CD4-positive, alpha-beta T cell (primary cell): ENCODE data around the gene EDRF1. TPM values are rescaled to one million over a fixed set of nuclear protein-coding genes. Genes with fewer than 3 reads are reported as not detected.

Source experiments
- ATAC-seq: fragments of 200-7000 bp; cut with Tn5 transposase; one replicate; pipeline ENCODE4 v1.10.0; 2022; ENCODE audit warnings: mild to moderate bottlenecking; ENCODE audit not compliant: poor library complexity
- CTCF ChIA-PET: fragments of 350-600 bp; sonication (Branson Sonifier 250); formaldehyde crosslinking; loops from one replicate; lab custom pipeline; 2021; ENCODE audit warnings: antibody characterized with exemption, inconsistent platforms; lab: Charles Lee
- POLR2A ChIA-PET: fragments of 350-600 bp; sonication (Branson Sonifier 250); formaldehyde crosslinking; loops from one replicate; lab custom pipeline; 2021; ENCODE audit warnings: antibody characterized with exemption, inconsistent platforms; lab: Charles Lee
- DNase-seq, 14 experiments: peaks; one replicate each; pipeline ENCODE4 v3.0.0-alpha.2; 2013 to 2020; ENCODE audit warnings: mixed read lengths in 2 of 14
- H3K27ac ChIP-seq, 2 donors: one replicate each; pipeline versions ENCODE4 v1.5.1 to v1.7.0; 2013; ENCODE audit warnings: low read length in 2 of 2, low read depth in 1 of 2, mild to moderate bottlenecking in 1 of 2
- H3K27me3 ChIP-seq, 2 experiments: 1 replicate in 1 of 2; 2 replicates in 1 of 2; pipeline versions ENCODE4 v1.6.1 to v1.7.0; 2013; ENCODE audit warnings: low read length in 2 of 2, control low read depth in 1 of 2, mild to moderate bottlenecking in 1 of 2, moderate library complexity in 1 of 2; ENCODE audit not compliant: insufficient read depth in 2 of 2, control insufficient read depth in 1 of 2
- H3K36me3 ChIP-seq: one replicate; pipeline ENCODE4 v1.6.1; 2013; ENCODE audit warnings: low read length, control low read depth; ENCODE audit not compliant: insufficient read depth
- H3K4me1 ChIP-seq: one replicate; pipeline ENCODE4 v1.6.1; 2013; ENCODE audit warnings: low read length, control low read depth; ENCODE audit not compliant: insufficient read depth
- H3K4me3 ChIP-seq: one replicate; pipeline ENCODE4 v1.5.1; 2013; ENCODE audit warnings: mild to moderate bottlenecking, low read length, moderate library complexity
- H3K9me3 ChIP-seq, 2 experiments: 1 replicate in 1 of 2; 2 replicates in 1 of 2; pipeline versions ENCODE4 v1.6.1 to v1.7.0; 2013; ENCODE audit warnings: low read length in 2 of 2, mild to moderate bottlenecking in 2 of 2, control low read depth in 1 of 2, moderate library complexity in 1 of 2; ENCODE audit not compliant: control insufficient read depth in 1 of 2, insufficient read depth in 1 of 2
- H3K27ac Mint-ChIP-seq: one replicate; pipeline ENCODE4 v1.8.0; 2020; ENCODE audit warnings: mixed read lengths
- H3K27me3 Mint-ChIP-seq: one replicate; pipeline ENCODE4 v1.8.0; 2021; ENCODE audit warnings: mixed read lengths
- H3K36me3 Mint-ChIP-seq: one replicate; pipeline ENCODE4 v1.8.0; 2021; ENCODE audit warnings: low read depth, mixed read lengths
- H3K4me1 Mint-ChIP-seq: one replicate; pipeline ENCODE4 v1.8.0; 2021; ENCODE audit warnings: low read depth, mixed read lengths
- H3K4me3 Mint-ChIP-seq: one replicate; pipeline ENCODE4 v1.8.0; 2020; ENCODE audit warnings: mild to moderate bottlenecking, mixed read lengths
- H3K9me3 Mint-ChIP-seq: one replicate; pipeline ENCODE4 v1.8.0; 2020; ENCODE audit warnings: mixed read lengths
- intact Hi-C, 2 experiments: fragments of 100-400 bp; cut with DNase I in 1 of 2; cut with micrococcal nuclease in 1 of 2; formaldehyde crosslinking; loops; one replicate each; pipeline versions ENCODE4 v1.15.1 to v1.9.0; 2023 to 2025; cut with DNase I, micrococcal nuclease
- total RNA-seq, 174 experiments: library from RNA in 2 of 174; stranded (reverse) in 2 of 174; gene quantifications; one replicate each; pipeline ENCODE4 v1.2.3 and lab custom pipeline; 2021 to 2026
- TF ChIP-seq, protein P1 (sequence below): fragments of 200-600 bp; IDR thresholded peaks from one replicate; pipeline ENCODE4 v1.8.0; 2022; ENCODE audit warnings: antibody characterized with exemption, mild to moderate bottlenecking

Gene EDRF1
- total RNA-seq, 2 experiments from 2014 or later, result 39.0 to 39.8 TPM

- DNase-seq, result peak in 1 of 14 experiments; percentile 5
- no peaks in the 10 kb centered on the region for H3K9me3 ChIP-seq
- intact Hi-C loops, result no loop called here
- H3K4me1 ChIP-seq, result no peaks in the 10 kb centered on the region
- peaks cover 0 to 10% of the 10 kb centered on the region in 2 experiments for H3K27me3 ChIP-seq
- H3K36me3 ChIP-seq, result no peaks in the 10 kb centered on the region
- Mint-ChIP-seq H3K27me3 (peaks cover 44% of the 10 kb centered on the region), H3K27ac (no peak overlapping the region), H3K4me1 (no peaks in the 10 kb centered on the region), H3K4me3 (no peak overlapping the region), H3K9me3 (no peaks in the 10 kb centered on the region), H3K36me3 (no peaks in the 10 kb centered on the region)
- ChIA-PET POLR2A (no interaction called here), CTCF (no interaction called here)
- TF ChIP-seq, protein P1, sequence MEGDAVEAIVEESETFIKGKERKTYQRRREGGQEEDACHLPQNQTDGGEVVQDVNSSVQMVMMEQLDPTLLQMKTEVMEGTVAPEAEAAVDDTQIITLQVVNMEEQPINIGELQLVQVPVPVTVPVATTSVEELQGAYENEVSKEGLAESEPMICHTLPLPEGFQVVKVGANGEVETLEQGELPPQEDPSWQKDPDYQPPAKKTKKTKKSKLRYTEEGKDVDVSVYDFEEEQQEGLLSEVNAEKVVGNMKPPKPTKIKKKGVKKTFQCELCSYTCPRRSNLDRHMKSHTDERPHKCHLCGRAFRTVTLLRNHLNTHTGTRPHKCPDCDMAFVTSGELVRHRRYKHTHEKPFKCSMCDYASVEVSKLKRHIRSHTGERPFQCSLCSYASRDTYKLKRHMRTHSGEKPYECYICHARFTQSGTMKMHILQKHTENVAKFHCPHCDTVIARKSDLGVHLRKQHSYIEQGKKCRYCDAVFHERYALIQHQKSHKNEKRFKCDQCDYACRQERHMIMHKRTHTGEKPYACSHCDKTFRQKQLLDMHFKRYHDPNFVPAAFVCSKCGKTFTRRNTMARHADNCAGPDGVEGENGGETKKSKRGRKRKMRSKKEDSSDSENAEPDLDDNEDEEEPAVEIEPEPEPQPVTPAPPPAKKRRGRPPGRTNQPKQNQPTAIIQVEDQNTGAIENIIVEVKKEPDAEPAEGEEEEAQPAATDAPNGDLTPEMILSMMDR, result no peak
- ATAC-seq, result no peak
- H3K27ac ChIP-seq, result no peak overlapping the region
- no peak overlapping the region for H3K4me3 ChIP-seq
Observed at GRCh38 chr10:125684581-125684980, 34.9 kb upstream of the EDRF1 start.

- H3K4me3 Mint-ChIP-seq, result no peak overlapping the region
- Histone ChIP-seq H3K27me3 (peaks cover 0 to 14% of the 10 kb centered on the region in 2 experiments), H3K4me1 (no peaks in the 10 kb centered on the region), H3K36me3 (no peaks in the 10 kb centered on the region), H3K27ac (no peak overlapping the region), H3K9me3 (no peaks in the 10 kb centered on the region), H3K4me3 (no peak overlapping the region)
- no peaks in the 10 kb centered on the region for H3K36me3 Mint-ChIP-seq
- H3K4me1 Mint-ChIP-seq, result peaks cover 4% of the 10 kb centered on the region
- DNase-seq (no peak), ATAC-seq (no peak)
- TF ChIP-seq, protein P1, result no peak
- no peaks in the 10 kb centered on the region for H3K9me3 Mint-ChIP-seq
- POLR2A ChIA-PET, result no interaction called here
- peaks cover 36% of the 10 kb centered on the region for H3K27me3 Mint-ChIP-seq
- H3K27ac Mint-ChIP-seq, result no peak overlapping the region
- intact Hi-C loops, result no loop called here
- CTCF ChIA-PET, result no interaction called here
Observed at GRCh38 chr10:125687507-125688185, 31.9 kb upstream of the EDRF1 start.

DNA sequence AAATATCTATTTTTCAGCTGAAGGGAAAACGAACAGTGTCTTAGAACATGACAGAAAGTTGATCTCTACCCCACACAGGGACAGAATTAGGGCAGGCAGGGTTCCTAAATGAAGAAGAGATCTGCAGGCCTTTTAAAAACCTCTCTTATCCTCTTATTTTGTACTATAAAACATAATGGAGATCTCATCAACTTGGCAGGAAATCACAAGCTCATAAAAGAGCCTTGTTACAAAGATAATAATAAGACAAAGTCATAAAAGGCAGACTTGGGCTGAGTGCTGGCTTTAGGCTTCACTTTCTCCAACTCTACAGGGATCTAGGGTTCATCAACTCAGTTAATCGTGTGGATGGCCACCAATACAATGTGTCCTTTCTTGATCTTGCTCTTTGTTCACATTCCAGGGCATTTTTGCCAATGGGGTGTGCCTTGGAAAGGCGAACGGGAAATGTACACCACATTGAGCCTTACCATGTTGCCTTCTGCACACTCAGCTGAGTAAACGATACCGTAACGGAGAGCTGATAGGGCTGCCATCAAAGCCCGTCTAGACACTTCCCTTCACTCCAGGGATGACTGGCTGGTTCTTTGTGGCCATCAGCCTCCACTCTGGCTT, 29.4 kb upstream of the EDRF1 start:
- Histone ChIP-seq H3K4me1 (no peaks in the 10 kb centered on the region), H3K27me3 (peaks cover 0 to 8% of the 10 kb centered on the region in 2 experiments), H3K27ac (no peak overlapping the region), H3K9me3 (no peaks in the 10 kb centered on the region), H3K4me3 (no peak overlapping the region), H3K36me3 (no peaks in the 10 kb centered on the region)
- Mint-ChIP-seq H3K9me3 (no peaks in the 10 kb centered on the region), H3K27ac (no peak overlapping the region), H3K27me3 (peaks cover 12% of the 10 kb centered on the region), H3K4me3 (no peak overlapping the region), H3K36me3 (no peaks in the 10 kb centered on the region), H3K4me1 (peaks cover 4% of the 10 kb centered on the region)
- TF ChIP-seq, protein P1, result no peak
- ATAC-seq (no peak), DNase-seq (no peak)
- ChIA-PET POLR2A (no interaction called here), CTCF (no interaction called here)
- intact Hi-C loops, result no loop called here
